ENCODE results near the gene TMEFF2.

TMEFF2 gene

DNA sequence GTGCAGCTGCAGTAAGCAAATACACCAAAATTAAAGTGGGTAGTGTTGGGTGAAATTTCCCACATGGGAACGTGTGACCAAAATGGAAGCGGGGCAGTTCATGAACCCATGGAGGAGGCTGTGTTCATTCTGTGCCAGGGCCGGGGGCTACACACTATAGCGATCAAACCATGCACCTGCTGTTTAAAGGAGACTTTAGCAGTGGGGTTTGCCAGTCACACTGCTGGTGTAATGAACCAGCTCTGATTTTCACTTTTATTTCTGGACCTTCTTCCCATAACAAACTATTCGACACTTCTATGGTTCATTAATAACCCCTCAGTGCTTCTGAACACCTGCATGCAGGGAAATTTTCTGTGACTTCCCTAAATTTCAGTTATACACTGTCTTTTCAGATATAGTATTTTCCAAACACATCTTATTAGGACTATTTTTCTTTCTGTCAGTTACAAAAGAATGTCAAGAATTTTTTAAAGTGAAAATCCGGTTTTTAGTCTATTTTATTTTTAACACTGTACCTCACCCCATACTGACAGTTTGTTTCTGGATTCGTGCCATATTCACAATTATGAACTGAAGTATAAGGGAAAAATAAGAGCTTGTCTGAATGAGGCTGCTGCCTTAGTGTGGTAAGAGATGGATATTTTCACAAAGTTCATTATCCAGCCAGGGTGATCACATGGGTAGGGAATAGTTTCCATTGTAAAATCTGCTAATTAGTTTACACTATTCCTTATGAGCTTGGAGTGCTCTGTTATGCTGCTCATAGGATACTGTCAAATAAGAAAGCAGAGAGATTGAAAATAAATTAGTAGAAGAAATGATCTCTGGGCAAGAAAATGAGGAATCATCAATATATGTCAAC is 236.5 kb downstream of the TMEFF2 start:
- no peak for DNase-seq

GRCh38 chr2:191954451-191954850 is 240.3 kb downstream of the TMEFF2 start:
- DNase-seq, result no peak

GRCh38 chr2:191952515-191953270 is 242.0 kb downstream of the TMEFF2 start:
- no peak for DNase-seq

GRCh38 chr2:191951832-191952231 is 242.9 kb downstream of the TMEFF2 start:
- no peak for DNase-seq

DNA sequence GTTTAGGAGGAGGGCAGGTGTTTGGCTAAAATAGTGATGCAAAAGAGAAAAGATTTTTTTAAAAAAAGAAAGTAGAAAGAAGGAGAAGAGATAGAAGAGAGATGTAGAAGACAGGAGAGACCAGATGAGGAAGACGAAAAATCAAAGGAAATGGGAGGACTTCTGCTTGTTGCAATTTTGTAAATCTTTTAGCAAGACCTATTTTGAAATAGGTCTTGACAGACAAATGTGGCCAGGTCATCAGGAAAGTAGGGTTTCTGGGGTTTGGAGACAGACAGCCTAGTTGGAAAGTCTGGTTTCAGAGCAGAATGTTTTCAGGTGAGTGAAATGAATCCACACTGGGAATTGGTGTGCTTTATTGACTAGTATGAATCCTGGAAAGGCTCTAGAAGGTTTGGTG is 243.4 kb downstream of the TMEFF2 start:
- DNase-seq, result no peak

GRCh38 chr2:191950132-191950874 is 244.4 kb downstream of the TMEFF2 start:
- no peak for DNase-seq

GRCh38 chr2:191947235-191947634 is 247.5 kb downstream of the TMEFF2 start:
- DNase-seq, result no peak

DNA sequence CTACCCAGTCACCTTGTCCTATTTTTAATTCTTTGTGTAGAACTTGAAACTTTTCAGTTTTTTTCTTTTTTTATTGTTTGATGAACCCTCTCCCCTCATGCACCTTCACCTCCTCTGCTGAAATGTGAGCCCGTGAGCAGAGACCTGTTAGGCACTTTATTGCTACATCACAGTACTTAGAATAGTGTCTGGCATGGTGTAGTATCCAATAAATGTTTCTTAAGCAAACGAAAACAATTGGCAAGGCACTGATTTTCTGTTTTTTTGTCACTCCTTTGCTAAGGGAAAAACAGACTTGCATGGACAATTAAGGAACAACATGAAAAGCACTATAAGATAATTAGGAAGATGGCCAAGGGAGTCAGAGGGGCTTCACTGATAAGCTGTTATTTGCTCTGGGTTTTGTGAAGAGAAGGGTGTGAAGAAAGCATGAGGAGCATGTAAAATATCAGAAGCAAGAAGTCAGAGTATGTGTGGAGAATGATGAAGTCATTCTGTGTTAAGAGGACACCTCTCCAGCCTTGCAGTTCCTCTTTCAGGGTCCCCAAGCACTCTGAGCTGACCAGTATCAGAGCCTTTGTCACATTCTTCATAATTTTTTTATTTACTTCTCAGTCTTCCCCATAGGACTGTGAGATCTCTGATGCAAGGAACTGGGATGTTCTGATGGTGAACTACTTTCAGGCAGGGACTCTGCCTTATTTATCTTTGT is 248.1 kb downstream of the TMEFF2 start:
- no peak for DNase-seq

DNA sequence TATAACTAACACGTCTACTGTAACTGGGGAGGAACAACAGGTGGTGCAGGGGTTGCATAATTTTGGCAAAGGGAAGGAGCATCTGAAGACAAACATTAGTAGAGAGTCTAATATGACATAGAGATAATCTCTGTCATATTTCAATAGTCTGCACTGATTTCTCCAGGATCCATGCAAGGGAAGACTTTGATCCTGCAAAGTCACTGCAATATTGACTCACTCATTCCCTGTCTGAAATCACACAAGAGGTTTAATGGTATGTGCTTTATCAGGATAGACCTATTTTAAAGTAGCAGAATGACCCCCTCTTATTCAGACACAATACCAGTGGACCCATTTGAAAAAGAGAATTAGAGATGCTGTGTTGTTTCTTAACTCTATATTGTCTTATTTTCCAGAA is 249.1 kb downstream of the TMEFF2 start:
- DNase-seq, result no peak

GRCh38 chr2:191942739-191943103 is 252.0 kb downstream of the TMEFF2 start:
- no peak for DNase-seq

- DNase-seq, result no peak
Observed at GRCh38 chr2:191942090-191942738, 252.5 kb downstream of the TMEFF2 start.

- no peak for DNase-seq
Observed at GRCh38 chr2:191941376-191941929, 253.3 kb downstream of the TMEFF2 start.

- DNase-seq, result no peak
Observed at GRCh38 chr2:191938779-191939178, 256.0 kb downstream of the TMEFF2 start.

DNA sequence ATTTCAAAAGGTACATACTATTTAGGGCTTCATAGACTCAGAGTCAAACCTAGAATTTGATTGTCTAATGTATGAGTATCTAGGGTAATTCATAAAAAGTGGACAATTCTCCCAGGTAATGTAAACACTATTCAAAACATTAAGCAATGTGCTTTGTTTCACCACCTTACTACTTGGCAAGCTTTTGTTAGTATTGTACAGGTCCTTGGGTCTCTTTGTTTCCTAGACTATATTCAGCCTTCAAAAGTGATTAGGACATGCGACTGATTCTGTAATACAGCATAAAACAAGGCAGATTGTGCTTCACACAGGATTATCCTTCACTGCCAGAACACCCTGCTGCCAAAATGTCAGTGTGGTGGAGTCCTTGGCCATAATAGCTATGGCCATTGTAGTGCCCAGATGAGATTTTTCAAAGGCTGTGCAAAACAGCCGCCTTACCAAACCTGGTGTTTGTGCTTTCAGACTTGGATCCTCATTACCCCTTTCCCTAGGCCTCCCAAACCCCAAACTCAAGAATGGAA is 257.8 kb downstream of the TMEFF2 start:
- DNase-seq, result no peak

- DNase-seq, result no peak
Observed at GRCh38 chr2:191935247-191935646, 259.5 kb downstream of the TMEFF2 start.

DNA sequence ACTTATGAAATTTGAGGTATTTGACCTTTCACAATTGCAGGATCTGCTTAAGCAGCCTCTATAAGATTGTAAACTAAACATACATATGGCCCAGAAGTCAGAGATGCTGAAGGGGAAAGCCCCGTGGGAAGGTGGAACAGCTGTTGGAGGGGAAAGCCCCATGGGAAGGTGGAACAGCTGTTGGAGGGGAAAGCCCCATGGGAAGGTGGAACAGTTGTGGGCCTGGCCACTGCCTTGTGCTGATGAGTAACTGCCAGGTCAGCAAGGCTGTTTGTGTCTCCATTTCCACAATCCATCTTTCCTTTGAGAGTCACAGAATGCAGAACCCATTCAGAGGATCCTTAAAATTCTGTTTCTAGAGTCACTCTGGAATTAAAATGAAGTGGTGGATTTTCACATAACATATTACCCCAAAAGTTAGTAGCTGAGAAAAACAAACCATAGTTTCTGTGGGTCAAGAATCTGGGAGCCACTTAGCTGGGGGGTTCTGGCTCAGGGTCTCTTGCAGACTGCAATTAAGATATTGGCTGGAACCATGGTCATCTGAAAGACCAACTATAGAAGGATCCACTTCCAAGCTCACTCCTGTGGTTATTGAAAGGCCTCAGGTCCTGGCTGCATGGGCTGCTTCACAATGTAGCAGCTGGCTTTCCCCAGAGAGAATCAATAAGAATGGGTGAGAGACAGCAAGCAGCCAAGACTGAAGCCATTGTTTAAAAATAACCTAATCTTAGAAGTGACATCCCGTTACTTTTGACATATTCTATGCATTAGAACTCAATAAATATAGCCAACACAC is 261.2 kb downstream of the TMEFF2 start:
- no peak for DNase-seq

DNA sequence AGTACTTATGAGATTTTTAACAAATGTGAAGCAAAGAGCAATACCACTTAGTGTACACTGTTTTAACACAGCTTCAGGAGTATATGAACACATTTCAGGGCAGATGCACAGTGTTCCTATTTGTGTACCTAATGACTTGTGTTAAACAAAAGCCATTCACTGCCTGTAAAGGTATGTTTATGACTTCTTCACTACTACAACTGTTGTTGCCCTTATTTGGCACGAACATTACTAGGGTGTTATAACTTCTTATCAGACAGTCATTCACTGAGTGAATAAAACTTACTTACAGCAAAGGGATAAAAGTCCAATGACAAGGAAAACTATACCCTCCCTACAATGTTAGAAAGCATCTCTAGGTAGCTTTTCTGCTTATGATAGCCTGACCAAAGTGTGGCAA is 262.4 kb downstream of the TMEFF2 start:
- DNase-seq, result no peak

DNA sequence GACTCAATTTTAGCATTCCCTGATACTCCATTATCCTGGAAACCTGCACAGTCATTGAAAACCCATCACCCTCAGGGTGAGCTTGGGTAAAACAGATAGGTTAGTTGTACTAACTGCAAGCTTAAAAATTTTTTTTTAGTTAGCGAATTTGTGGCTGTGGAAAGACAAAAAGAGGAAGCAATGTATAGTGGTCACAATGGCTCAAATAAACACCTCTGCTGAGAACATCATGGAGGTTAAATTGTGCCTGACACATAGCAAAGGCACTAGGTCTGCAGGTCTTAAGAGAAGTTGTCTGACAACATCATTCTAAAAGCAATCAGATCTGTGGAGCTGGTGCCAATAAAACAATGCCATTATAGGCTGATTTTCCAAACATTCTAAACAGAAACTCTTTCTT is 263.4 kb downstream of the TMEFF2 start:
- no peak for DNase-seq

DNA sequence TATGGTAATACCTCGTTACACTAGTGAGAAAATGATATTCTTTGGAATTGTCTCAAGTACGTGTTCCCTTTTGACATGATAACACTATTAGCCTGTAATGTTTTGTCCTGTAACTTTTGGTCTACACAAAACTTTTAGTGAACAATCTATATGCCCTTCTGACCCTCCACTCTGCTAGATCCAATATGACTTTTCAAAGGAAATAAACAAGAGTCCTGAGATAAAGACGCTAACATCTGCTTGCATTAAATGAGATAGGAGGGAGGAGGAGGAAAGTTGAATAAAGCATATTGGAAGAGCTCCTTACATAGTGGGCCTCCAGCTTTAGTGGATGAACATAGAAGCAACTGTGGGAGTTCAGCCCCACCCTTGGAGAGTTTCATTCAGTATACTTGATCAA is 264.5 kb downstream of the TMEFF2 start:
- no peak for DNase-seq

DNA sequence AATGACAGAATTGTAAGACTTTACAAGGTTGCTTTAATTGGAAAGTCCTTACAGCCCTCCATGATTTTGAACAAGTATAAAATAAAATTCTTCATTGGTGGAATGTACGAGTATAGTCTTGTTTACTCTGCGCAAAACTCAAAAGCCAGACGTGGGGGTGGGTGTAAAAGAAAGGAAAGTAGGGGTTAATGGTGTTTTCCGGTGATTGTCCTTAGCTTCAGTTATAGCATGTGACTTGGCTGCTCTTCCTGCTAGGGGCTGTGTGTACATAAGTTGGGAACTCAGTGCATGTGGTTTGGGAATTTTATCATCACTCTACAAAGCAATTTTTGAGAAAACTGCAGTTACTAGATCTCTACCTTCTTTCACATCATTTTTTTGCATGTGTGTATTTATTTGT is 265.4 kb downstream of the TMEFF2 start:
- no peak for DNase-seq

- DNase-seq, result no peak
Observed at GRCh38 chr2:191927991-191928390, 266.7 kb downstream of the TMEFF2 start.

All from stimulated activated CD4-positive, alpha-beta T cell treated with anti-CD3 and anti-CD28 coated beads, Interleukin-4, amount 100 ng/mL, for 4 hours (primary cell).